Lower leg skin (tissue), 3 donors: ENCODE results near the gene PMEPA1.

Experiments
- CTCF ChIP-seq, 3 donors: fragments of 450-650 bp; IDR thresholded peaks; one replicate each; pipeline ENCODE4 v1.5.1; 2016; ENCODE audit warnings: antibody characterized with exemption in 3 of 3, mild to moderate bottlenecking in 3 of 3, moderate library complexity in 2 of 3
- POLR2A ChIP-seq, 2 donors: fragments of 450-650 bp; IDR thresholded peaks; one replicate each; pipeline ENCODE4 v1.6.1; 2016 to 2017; ENCODE audit warnings: antibody characterized with exemption in 2 of 2, mild to moderate bottlenecking in 1 of 2, moderate library complexity in 1 of 2

- no peak for TF ChIP-seq CTCF (IDR thresholded peaks at IDR 0.05)
- no peak for TF ChIP-seq POLR2A (IDR thresholded peaks at IDR 0.05)
These were observed 14.8 kb downstream of the PMEPA1 start for GRCh38 chr20:57695012-57695411.
